Immature natural killer cell (primary cell): Measurements from ENCODE around the gene ENPP7. TPM values are rescaled to one million over a fixed set of nuclear protein-coding genes. Genes with fewer than 3 reads are reported as not detected.
A peak's percentile ranks its signal among the peaks of the same experiment; 100 is the strongest.

ENCODE experiments used
- DNase-seq, 3 donors: peaks; one replicate each; pipeline ENCODE4 v3.0.0; 2022; ENCODE audit warnings: mixed read lengths in 1 of 3
- H3K27ac Mint-ChIP-seq, 6 donors: one replicate each; pipeline ENCODE4 v1.8.0; 2020; ENCODE audit warnings: mixed read lengths in 6 of 6, mild to moderate bottlenecking in 5 of 6, inconsistent platforms in 4 of 6, moderate library complexity in 3 of 6
- H3K27me3 Mint-ChIP-seq, 3 donors: one replicate each; pipeline ENCODE4 v1.8.0; 2020 to 2021; ENCODE audit warnings: low read depth in 3 of 3, mild to moderate bottlenecking in 3 of 3, mixed read lengths in 3 of 3, moderate library complexity in 3 of 3, inconsistent platforms in 1 of 3
- H3K36me3 Mint-ChIP-seq, 3 donors: one replicate each; pipeline ENCODE4 v1.8.0; 2020; ENCODE audit warnings: mixed read lengths in 3 of 3, inconsistent platforms in 2 of 3, mild to moderate bottlenecking in 2 of 3
- H3K4me1 Mint-ChIP-seq, 2 donors: one replicate each; pipeline ENCODE4 v1.8.0; 2020; ENCODE audit warnings: inconsistent platforms in 2 of 2, mild to moderate bottlenecking in 2 of 2, mixed read lengths in 2 of 2, moderate library complexity in 1 of 2
- H3K4me3 Mint-ChIP-seq, 5 donors: one replicate each; pipeline ENCODE4 v1.8.0; 2020; ENCODE audit warnings: mild to moderate bottlenecking in 5 of 5, mixed read lengths in 5 of 5, inconsistent platforms in 3 of 5, moderate library complexity in 3 of 5
- H3K9me3 Mint-ChIP-seq, 6 donors: one replicate each; pipeline ENCODE4 v1.8.0; 2020; ENCODE audit warnings: mild to moderate bottlenecking in 6 of 6, mixed read lengths in 6 of 6, inconsistent platforms in 4 of 6, moderate library complexity in 3 of 6
- polyA plus RNA-seq, 3 donors: library from polyadenylated mRNA; unstranded; fragments of 300-500 nt; fragmentation: Illumina TruSeq; gene quantifications; one replicate each; pipeline ENCODE4 v1.2.3, GENCODE V29; 2021

ENPP7 gene
- polyA plus RNA-seq, 3 donors from 2014 or later, result 0.16 to 0.22 TPM; not detected in 1

- Mint-ChIP-seq H3K9me3 (no peaks in the 10 kb centered on the region), H3K27me3 (peaks cover 13 to 39% (median 26%) of the 10 kb centered on the region in 3 donors), H3K4me3 (peak overlapping the region; percentile 47 to 78 (median 71)), H3K4me1 (peaks cover 16 to 19% of the 10 kb centered on the region in 2 donors), H3K36me3 (no peaks in the 10 kb centered on the region), H3K27ac (no peak overlapping the region)
- DNase-seq, result peak in 1 of 3 donors; percentile 30
Measured at GRCh38 chr17:79777120-79777893, 46.6 kb downstream of the ENPP7 start.

DNA sequence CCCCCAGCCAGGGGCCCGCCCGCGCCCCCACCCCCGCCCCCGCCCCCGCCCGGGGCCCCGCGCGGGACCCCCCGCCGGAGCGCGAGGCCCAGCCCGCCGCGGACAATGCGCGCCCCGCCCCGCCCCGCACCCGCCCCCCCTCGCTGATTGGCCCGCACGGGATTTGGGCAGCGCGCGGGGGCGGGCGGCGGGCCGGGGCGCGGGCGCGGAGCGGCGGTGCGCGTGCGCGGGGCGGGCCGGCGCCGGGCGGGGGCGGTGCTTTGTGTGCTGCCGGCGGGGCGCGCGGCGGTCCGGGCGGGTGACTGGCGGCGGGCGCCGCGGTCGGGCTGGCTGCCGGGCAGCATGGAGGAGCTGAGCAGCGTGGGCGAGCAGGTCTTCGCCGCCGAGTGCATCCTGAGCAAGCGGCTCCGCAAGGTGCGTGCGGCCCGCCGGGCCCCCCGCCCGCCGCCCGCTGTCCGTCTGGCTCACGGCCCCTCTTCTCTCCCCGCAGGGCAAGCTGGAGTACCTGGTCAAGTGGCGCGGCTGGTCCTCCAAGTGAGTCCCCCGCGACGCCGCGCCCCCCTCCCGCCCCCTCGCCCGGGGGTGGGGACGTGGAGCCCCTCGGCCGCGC, 47.3 kb downstream of the ENPP7 start, which contains the start of gene CBX2:
Gene CBX2, plus strand, starts transcription at position 255 of the 610 bp plus-strand sequence. Its CDS starts 88 bp downstream, at position 343.
- no peaks in the 10 kb centered on the region for H3K9me3 Mint-ChIP-seq
- DNase-seq, result peak; percentile 79 to 83 (median 82)
- H3K27me3 Mint-ChIP-seq, result peaks cover 15 to 43% (median 30%) of the 10 kb centered on the region in 3 donors
- peaks cover 16 to 19% of the 10 kb centered on the region in 2 donors for H3K4me1 Mint-ChIP-seq
- peak within 1 kb of the TSS in 2 of 6 donors; percentile 30 to 35 for H3K27ac Mint-ChIP-seq
- H3K36me3 Mint-ChIP-seq, result no peaks in the 10 kb centered on the region
- peak within 1 kb of the TSS; percentile 81 to 88 (median 84) for H3K4me3 Mint-ChIP-seq

GRCh38 chr17:79778504-79779083, 47.9 kb downstream of the ENPP7 start:
- Mint-ChIP-seq H3K4me3 (peak overlapping the region; percentile 81 to 88 (median 84)), H3K4me1 (peaks cover 16 to 19% of the 10 kb centered on the region in 2 donors), H3K36me3 (no peaks in the 10 kb centered on the region), H3K27ac (peak overlapping the region in 2 of 6 donors; percentile 30 to 35), H3K27me3 (peaks cover 16 to 42% (median 30%) of the 10 kb centered on the region in 3 donors), H3K9me3 (no peaks in the 10 kb centered on the region)
- no peak for DNase-seq

GRCh38 chr17:79779084-79779529, 48.4 kb downstream of the ENPP7 start:
- H3K36me3 Mint-ChIP-seq, result no peaks in the 10 kb centered on the region
- H3K9me3 Mint-ChIP-seq, result no peaks in the 10 kb centered on the region
- H3K4me3 Mint-ChIP-seq, result peak overlapping the region; percentile 81 to 88 (median 84)
- peaks cover 16 to 19% of the 10 kb centered on the region in 2 donors for H3K4me1 Mint-ChIP-seq
- peak overlapping the region in 1 of 6 donors; percentile 30 for H3K27ac Mint-ChIP-seq
- DNase-seq, result no peak
- peaks cover 13 to 41% (median 28%) of the 10 kb centered on the region in 3 donors for H3K27me3 Mint-ChIP-seq

DNA sequence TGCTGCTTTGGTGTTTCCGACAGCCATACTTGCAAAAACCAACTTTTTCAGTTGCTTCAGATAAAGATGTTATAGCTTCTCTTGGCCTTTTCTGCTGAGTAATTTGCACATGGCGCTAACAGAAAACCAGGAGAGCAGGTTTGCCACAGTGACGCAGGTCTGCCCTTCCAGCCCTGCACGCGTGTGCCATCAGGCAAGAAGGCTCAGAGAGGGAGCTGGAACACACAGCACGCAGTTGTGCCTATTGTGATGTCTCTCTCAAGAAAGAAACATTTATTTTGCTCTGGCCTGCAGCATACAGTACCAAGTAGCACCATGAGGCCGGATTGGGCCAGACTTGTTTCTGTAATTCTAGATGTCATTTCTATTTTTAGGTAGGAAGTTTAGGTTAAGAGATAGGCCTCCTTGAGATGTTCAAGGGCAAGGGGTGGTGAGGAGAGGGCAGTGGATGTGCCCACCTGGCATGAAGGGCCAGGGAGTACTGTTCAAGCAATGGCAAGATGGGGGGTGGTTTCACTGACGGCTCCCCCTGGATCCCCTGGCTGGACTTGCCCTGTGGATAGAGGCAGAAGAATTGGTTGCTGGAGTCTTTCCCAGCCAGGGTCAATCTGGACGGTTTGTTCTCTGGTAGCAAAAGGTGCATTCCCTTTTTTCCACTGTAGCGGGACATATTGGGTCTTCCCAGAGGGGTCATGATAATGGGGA, 49.1 kb downstream of the ENPP7 start:
- Mint-ChIP-seq H3K27me3 (peaks cover 11 to 40% (median 28%) of the 10 kb centered on the region in 3 donors), H3K36me3 (no peaks in the 10 kb centered on the region), H3K9me3 (no peaks in the 10 kb centered on the region), H3K27ac (no peak overlapping the region), H3K4me1 (peaks cover 16 to 19% of the 10 kb centered on the region in 2 donors), H3K4me3 (peak overlapping the region; percentile 30 to 88 (median 81))
- no peak for DNase-seq

DNA sequence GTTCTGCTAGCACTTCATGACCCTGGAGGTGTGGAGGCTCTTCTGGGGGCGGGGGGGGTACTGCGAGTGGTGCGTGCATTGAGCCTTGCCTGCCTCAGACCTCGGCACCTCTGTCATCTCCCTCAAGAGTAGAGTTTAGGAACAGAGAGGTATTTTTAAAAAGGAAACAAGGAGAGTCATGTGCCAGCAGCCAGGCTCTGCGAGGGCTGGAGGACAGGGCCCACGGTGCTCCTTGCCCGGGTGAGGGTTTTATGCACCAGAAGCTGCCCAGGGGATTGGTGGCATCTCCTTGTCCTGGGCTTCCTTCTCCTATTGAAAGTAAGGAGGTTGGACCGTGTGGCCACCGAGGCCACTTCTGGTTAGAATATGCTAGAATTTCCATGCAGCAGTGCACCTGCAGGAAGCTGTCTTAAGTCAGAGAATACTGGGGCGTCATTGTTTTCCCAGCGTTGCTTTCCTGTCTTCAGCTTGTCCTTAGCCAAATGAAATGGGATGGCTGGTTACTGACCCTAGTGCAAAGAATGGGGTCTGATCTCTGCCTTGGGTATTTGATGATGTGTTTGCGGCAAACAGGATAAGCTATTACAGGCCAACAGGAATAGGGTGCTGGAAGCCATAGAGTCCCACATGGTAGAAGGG, 50.4 kb downstream of the ENPP7 start:
- Mint-ChIP-seq H3K27ac (no peak overlapping the region), H3K36me3 (no peaks in the 10 kb centered on the region), H3K4me3 (peak overlapping the region in 1 of 5 donors; percentile 3), H3K4me1 (peaks cover 16 to 19% of the 10 kb centered on the region in 2 donors), H3K9me3 (no peaks in the 10 kb centered on the region), H3K27me3 (peaks cover 14 to 35% (median 28%) of the 10 kb centered on the region in 3 donors)
- no peak for DNase-seq

DNA sequence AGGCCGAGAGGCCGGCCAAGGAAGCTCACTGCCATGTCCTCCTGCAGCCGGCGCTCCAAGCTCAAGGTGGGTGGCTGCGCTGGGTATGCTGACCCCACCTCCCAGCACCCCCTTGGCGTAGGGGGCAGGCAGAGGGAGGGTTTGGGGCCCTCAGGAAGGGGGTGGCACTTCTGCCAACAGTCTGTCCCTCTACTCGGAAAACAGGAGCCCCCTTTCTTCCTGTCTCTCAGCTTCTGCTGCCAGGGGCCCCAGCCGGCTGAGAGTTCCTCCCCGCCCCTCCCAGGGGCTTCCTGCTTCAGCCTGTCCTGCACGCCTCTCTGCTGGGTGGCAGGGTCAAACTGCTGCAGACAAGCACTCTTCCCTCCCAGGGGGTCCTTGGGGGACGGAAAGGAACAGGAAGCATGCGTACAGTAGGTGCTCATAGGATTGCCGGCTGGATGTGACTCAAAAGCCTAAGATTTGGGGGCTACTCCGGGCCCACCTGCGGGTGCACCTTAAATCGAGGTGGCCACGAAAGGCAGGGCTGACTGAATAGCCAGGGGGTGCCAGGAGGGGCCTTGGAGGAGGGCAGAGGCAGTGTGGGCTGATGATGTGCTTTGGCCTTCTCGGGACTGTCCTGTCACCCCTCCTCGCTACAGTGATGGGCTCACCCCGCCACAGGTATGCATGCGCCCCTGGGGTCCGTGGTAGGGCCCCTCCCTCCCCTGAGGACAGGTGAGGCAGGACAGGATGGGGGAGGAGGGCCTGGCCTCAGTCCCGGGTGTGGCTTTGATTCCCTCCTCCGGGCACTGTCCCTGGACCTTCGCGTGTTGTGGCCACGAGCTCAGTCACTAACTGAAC, 51.2 kb downstream of the ENPP7 start:
- Mint-ChIP-seq H3K4me1 (peaks cover 13 to 15% of the 10 kb centered on the region in 2 donors), H3K27ac (no peak overlapping the region), H3K27me3 (peaks cover 11 to 38% (median 25%) of the 10 kb centered on the region in 3 donors), H3K36me3 (no peaks in the 10 kb centered on the region), H3K4me3 (no peak overlapping the region), H3K9me3 (no peaks in the 10 kb centered on the region)
- no peak for DNase-seq

- no peak for DNase-seq
- H3K4me3 Mint-ChIP-seq, result no peak overlapping the region
- no peak overlapping the region for H3K27ac Mint-ChIP-seq
- peaks cover 0 to 2% (median 0%) of the 10 kb centered on the region in 6 donors for H3K9me3 Mint-ChIP-seq
- H3K4me1 Mint-ChIP-seq, result peaks cover 4 to 5% of the 10 kb centered on the region in 2 donors
- H3K36me3 Mint-ChIP-seq, result no peaks in the 10 kb centered on the region
- peaks cover 15 to 39% (median 29%) of the 10 kb centered on the region in 3 donors for H3K27me3 Mint-ChIP-seq
Measured at GRCh38 chr17:79783891-79784290, 53.1 kb downstream of the ENPP7 start.

- Mint-ChIP-seq H3K9me3 (peaks cover 0 to 2% (median 0%) of the 10 kb centered on the region in 6 donors), H3K27ac (no peak overlapping the region), H3K27me3 (peaks cover 15 to 40% (median 33%) of the 10 kb centered on the region in 3 donors), H3K36me3 (no peaks in the 10 kb centered on the region), H3K4me1 (peaks cover 0 to 3% of the 10 kb centered on the region in 2 donors), H3K4me3 (no peak overlapping the region)
- DNase-seq, result no peak
Measured at GRCh38 chr17:79784353-79785016, 53.7 kb downstream of the ENPP7 start.

DNA sequence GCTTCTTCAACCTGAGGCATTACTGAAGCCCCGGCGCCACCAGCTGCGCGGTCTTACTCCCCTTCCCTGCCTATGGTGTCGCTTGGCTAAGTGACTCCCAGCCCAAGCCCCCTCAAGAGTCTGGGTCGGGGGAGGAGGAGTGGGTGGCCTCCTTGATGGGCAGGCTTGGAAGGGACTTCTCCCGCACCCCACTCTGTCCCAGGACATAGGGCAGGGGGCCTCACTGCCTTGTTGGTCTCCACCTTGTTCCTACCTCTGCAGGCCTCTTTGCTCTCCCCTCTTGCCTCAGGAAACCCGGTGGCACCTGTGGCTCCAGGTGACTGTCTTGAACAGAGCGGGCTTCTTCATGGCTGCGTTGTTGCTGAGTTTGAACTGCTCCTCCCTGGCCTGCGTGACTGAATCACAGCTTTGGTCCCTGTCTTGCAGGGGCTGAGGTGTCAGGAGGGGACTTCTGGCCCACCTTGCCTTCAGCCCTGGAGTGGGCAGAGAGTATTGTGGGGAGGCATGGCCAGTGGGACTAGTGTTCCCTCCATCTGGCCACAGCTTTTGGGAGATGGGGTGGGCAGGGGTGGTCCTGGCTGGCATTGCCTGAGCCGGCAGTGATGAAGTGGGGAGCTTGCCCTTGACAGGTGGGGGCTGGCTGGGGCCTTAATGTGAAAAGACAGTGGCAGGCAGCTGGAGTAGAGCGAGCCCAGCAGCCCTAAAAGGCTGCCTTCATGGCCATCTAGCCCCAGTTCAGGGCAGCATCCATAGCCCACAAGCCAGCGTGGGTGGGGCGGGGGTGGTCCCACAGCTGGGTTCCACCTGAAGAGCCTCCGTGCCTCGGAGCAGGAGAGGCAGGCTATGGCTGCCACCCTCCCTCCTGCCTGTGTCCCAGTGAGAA, 54.5 kb downstream of the ENPP7 start:
- DNase-seq, result no peak
- peaks cover 0 to 2% (median 0%) of the 10 kb centered on the region in 6 donors for H3K9me3 Mint-ChIP-seq
- peaks cover 16 to 32% (median 30%) of the 10 kb centered on the region in 3 donors for H3K27me3 Mint-ChIP-seq
- H3K4me3 Mint-ChIP-seq, result no peak overlapping the region
- H3K4me1 Mint-ChIP-seq, result peaks cover 0 to 3% of the 10 kb centered on the region in 2 donors
- H3K36me3 Mint-ChIP-seq, result no peaks in the 10 kb centered on the region
- no peak overlapping the region for H3K27ac Mint-ChIP-seq
